HG03575 (cell line): ENCODE data around the gene POU2F2.

Source experiments
- ATAC-seq: cut with Tn5 transposase; IDR thresholded peaks from one replicate; pipeline ENCODE4 v1.9.1; 2021; ENCODE audit not compliant: unreplicated experiment, insufficient number of reproducible peaks, low FRiP score; ENCODE audit errors: extremely low read depth

POU2F2 gene

DNA sequence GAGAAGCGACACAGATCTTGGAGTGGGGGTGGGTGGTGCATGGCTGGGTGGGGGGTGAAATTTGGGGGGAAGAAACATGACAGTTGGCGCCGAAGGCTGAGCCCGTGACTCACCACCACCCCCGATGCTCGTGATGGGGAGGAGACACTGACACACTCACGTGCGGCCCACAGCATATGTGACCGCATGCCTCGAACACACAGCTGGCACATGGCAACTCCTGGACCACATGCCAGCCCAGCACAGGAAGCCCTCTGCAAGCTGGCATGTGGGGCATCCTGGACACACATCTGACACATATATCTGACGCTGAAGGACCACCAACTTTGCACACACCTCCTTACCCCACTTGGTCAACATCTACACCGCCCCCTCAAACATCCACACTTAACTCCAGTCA is 61.0 kb downstream of the POU2F2 start:
- no peak for ATAC-seq

GRCh38 chr19:42069619-42070351 is 62.5 kb downstream of the POU2F2 start, which contains the start of gene GRIK5:
Gene GRIK5, minus strand, starts transcription at chr19:42070206. Its CDS starts 4,436 bp downstream, at chr19:42065770.
- no peak for ATAC-seq

DNA sequence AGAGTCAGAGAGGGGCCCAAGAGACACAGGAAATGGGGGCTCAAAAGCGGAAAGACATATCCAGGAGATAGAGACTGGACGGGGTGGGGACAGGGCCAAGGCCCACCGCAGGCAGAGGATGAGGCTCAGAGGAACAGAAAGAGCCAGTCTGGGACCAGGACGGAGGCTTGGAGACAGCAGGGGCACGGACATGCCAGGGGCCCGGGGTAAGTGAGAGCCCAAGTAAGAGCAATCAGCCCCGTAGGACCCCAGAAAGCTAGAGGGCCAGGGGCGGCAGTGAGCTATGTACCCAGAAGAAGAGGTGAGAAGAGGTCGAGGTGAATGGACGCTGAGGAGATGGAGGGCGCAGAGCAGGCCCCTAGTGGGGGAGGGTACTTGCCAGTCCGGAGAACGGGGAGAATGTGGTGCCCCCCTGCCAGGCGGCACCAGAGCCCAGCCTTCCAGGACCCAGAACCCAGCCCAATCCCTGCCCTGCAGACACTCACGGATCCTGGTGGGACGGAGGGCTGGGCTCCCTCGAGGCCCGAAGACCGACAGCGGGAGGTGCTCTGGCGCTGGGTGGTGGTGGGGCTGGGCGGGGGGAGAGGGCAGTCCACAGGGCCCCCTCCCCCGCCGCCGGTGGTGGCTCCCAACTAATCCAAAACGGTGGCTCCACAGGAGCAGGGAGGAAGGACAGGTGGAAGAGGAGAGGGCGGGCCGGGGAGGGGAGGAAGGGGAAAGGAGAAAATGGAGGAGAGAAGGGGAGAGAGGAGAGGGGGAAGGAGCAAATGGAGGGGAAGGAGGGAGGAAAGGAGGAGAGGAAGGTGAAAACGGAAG is 63.3 kb downstream of the POU2F2 start:
- no peak for ATAC-seq

- no peak for ATAC-seq
These were observed 63.9 kb downstream of the POU2F2 start for GRCh38 chr19:42068361-42068755.

DNA sequence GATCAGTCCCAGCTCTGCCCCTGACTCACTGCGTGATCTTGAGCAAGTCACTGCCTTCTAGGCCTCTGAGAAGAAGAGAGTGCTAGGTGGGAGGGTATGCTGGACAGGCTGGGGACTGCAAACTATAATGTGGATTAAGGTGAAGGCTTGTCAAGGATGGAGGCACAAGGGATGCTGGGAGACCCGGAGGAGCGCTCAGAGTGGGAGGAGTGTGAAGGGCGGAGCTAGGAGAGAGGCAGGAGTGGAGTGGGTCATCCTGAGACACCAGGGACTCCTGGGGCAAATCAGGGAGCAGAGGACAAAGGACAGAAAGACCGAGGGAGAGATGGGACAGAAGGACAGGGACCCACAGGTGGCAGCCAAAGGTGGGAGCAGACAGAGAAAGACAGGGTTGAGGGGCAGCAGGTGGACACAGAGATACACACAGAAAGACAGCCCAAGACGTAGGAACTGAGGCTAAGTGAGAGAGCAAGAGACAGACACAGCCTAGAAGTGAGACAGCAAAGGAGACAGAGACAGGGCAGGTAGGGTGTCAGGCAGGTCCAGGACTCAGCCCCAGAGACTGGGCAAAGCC is 64.8 kb downstream of the POU2F2 start:
- ATAC-seq = no peak

DNA sequence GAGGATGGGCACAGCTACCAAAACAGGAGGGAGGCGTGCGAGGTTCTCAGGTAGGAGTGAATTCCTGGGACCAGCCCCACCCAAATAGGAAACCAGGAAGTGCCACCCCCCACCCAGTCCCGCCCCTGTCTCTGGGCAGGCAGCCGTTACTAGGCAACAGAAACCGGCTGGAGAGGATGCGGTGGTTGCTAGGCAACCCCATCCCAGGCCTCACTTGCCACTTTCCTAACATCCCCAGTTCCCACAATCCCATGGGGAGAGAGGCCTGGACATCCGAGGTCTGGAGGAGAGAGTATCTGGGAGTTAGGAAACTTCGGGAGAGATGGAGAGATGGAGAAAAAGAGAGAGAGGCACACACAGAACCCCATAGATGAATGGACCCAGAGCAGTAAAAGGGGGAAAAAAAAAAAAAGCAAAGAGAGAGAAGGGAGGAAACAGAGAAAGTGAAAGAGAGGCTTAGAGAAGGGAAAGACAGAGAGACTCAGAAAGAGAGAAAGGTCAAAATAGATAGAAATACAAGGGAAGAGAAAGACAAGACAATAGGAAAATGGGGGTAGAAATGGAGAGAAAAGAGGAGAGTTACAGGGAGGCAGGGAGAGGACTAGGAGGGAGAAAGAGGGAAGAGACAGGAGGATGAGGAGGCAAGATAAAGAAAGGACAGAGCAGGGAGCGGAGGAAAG is 66.0 kb downstream of the POU2F2 start:
- ATAC-seq = no peak

- ATAC-seq = no peak
These were observed 66.7 kb downstream of the POU2F2 start for GRCh38 chr19:42065511-42065910.

DNA sequence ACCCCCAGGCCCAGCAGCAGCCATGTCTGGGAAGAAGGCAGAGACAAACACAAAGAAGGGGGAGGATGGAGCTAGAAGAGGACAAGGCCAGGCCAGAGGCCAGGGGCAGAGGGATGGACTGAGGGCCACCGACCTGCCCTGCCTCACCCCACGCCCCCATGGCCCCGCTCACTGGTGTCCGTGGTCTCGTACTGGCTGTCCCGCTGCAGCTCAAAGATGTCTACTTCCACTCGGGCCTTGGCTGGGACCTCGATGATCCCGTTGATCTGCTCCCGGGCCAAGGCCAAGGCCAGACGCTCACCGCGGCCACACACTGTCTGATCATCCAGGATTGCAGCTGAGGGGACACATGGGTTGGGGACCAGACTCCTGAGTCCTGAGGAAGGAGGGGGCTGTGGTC is 67.2 kb downstream of the POU2F2 start:
- ATAC-seq = no peak

GRCh38 chr19:42064432-42064831 is 67.8 kb downstream of the POU2F2 start:
- ATAC-seq = no peak

- ATAC-seq = no peak
These were observed 69.9 kb downstream of the POU2F2 start for GRCh38 chr19:42062381-42062780.

GRCh38 chr19:42060117-42060516 is 72.1 kb downstream of the POU2F2 start:
- no peak for ATAC-seq

- no peak for ATAC-seq
These were observed 73.0 kb downstream of the POU2F2 start for GRCh38 chr19:42059196-42059595.

- no peak for ATAC-seq
These were observed 74.4 kb downstream of the POU2F2 start for GRCh38 chr19:42057846-42058245.

GRCh38 chr19:42054205-42054604 is 78.0 kb downstream of the POU2F2 start:
- no peak for ATAC-seq

GRCh38 chr19:42053037-42053935 is 79.0 kb downstream of the POU2F2 start:
- no peak for ATAC-seq

GRCh38 chr19:42052241-42052863 is 79.9 kb downstream of the POU2F2 start:
- ATAC-seq = no peak

DNA sequence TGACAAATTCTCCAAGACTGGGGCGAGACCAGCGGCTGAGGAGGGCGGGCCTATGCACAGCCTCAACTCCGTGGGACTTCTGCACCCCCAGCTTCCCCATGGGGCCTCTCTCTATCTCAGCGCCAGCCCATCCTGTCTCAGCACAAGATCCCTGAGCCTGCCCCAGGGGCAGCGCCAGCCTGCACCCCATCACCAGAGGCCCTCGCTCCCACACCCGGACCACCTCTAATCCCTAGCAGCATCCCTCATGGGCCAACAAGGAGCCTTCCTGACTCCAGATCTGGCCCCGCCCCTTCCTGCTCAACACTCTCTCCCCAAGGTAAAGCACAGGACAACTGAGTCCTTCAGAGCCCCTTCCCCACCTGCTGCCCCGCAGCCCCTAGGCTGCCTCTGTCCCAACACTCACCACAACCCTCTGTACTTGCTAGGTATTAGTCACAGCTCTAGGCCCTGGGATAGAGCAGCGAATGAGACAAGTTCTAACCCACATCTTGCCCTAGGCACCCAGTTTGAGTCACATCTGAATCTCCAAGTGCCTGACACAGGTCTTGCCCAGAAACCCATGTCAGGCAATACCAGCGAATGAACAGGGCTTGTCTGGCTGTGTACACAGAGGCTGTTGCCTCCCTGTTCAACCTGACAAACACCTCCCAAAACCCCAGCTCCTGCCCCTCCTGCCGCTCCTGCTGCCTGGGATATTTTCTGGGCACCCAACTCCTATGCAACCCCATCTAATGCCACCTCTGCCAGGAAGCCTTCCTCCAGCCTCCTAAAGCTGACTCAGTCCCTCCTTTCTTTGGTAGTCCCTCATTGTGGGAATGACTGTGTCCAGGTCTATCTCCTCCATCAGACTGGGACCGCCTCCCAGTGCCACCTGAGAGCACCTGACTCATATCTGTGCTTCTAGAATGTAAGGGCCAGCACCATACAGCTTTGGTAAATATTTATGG is 80.8 kb downstream of the POU2F2 start:
- no peak for ATAC-seq
